HG03135 (cell line): ENCODE data around the gene KCNQ1.

Experiments used
- ATAC-seq: cut with Tn5 transposase; IDR thresholded peaks from one replicate; pipeline ENCODE4 v1.9.1; 2021; ENCODE audit warnings: mild to moderate bottlenecking, moderate library complexity; ENCODE audit not compliant: unreplicated experiment

Gene KCNQ1

DNA sequence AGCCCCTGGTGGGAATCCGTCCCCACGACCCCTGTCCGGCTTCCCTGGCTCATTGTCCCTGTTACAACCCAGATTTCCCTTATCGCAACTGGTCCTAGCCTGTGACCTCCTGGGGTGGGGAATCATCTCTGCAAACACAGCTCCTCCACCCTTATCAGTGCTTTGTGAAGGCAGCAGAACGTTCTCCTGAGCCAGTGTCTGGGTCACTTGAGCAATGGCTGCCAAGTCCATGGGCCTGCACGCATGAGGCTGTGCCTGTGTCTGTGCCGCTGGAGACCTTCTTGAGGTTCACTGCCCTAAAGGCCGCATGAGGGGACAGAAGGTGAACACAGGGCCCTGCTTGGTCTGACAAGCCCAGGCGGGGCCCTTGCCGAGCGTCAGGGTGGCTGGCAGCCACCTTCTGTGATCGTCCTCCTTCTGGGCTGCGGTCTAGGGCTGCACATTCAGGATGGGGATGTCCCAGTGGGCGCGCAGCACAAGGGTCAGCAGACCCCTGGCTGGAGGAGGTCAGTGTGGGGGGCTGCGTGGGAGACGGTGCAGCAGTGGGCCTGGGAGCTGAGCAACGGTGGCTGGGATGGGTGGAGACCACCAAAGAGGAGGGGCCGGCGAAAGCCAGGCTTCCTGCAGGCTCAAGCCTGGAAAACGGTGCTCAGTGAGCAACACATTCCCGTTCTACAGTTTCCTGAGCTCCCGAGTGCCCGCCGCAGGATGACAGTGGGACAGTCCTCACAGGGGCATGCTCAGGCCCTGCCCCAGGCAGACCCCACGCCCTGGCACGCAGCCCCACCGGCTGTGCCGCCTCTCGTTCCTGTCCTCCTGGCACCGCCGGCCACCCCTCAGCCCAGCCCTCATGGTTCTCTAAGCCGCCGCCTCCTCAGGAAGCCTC lies 366.6 kb downstream of the KCNQ1 start:
- no peak for ATAC-seq

DNA sequence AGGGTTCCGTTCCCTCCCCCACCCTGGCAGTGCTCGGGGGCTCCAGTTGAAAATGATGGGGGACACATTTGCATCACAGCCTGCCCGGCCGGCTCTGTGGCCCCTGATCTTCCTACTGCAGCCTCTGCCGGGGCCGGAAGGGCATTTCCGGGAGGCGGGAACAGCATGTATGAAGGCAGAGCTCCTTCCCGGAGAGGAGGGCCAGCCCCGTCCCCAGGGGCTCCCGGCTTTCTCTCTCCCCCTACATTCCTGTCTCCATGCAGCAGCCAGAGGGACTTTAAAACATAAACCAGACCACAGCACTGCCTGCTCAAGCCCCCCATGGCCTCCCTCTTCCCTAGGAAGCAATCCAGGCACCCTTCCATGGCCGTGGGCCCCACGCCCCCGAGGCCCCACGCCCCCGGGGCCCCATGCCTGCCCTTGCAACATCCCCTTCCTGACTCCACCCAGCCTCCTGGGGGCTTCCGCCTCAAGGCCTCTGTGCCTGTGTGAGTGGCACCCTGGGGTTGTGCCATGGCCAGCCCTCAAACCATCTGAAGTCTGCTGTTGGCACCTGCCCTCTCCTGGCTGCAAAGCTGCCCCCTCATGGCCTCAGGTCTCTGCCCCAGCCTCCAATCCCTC lies 367.7 kb downstream of the KCNQ1 start:
- no peak for ATAC-seq

DNA sequence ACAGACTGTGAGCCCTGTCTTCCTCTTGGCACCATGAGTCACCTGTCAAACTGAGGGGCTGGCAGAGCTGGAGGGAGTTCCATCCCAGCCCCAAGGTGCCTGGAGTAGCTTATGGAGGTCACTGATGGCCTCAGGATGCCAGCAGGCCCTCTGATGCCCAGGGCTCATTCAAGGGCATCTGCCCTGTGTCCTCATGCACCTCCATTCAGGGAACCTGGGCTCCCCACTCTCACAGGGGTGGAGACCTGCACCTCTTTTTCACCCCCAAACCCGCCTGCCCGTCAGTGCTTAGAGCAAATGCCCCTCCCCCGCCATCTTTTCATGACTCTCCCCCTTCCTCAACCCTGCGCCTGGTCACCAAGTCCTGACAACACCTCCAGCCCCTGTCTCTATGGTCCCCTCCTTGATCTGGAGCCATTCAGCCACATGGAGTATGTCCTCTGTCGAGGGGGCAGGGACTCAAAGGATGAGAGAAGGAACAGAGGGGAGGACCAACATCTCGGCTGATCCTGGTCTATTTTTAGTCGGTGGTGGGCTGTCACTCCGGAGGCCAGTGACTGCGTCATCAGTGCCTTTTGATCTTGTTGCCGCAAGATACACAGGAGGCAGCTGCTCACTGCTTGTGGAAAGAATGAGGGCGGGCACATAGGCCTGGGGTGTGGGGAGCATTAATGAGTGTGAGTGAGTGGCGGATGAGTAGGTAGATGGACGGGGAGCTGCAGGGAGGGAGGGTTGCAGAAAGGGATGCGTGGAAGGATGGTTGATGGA lies 368.5 kb downstream of the KCNQ1 start:
- no peak for ATAC-seq

DNA sequence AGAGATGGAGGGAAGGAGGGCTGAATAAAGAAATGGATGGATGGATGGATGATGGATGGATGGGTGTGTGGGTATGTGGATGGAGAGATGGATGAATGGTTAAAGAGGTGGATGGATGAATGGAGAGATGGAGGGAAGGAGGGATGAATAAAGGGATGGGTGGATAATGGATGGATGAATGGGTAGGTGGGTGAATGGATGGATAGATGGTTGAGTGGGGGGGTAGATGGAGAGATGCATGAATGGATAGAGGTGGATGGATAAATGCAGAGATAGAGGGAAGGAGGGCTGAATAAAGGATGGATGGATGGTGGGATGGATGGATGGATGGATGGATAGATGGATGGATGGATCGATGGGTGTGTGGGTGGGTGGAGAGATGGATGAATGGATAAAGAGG lies 369.2 kb downstream of the KCNQ1 start:
- no peak for ATAC-seq

DNA sequence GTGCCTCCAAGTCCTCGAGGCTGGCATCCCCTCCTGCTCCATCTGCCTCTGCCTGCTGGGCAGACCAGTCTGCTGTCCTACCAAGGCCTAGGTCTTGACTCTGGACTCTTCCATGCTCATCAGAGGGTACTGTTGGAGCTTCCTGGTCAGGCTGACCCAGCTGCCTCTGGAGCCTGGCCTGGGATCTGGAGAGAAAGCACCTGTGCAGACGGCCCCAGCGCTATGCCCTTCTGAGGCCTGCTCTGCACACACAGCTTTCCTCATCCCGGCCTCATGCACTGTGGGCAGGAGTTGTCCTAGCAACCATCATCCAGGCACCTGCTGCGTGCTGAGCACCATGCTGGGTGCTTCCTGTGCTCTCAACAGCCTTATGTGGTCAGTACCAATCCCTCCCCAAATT lies 369.9 kb downstream of the KCNQ1 start:
- no peak for ATAC-seq

DNA sequence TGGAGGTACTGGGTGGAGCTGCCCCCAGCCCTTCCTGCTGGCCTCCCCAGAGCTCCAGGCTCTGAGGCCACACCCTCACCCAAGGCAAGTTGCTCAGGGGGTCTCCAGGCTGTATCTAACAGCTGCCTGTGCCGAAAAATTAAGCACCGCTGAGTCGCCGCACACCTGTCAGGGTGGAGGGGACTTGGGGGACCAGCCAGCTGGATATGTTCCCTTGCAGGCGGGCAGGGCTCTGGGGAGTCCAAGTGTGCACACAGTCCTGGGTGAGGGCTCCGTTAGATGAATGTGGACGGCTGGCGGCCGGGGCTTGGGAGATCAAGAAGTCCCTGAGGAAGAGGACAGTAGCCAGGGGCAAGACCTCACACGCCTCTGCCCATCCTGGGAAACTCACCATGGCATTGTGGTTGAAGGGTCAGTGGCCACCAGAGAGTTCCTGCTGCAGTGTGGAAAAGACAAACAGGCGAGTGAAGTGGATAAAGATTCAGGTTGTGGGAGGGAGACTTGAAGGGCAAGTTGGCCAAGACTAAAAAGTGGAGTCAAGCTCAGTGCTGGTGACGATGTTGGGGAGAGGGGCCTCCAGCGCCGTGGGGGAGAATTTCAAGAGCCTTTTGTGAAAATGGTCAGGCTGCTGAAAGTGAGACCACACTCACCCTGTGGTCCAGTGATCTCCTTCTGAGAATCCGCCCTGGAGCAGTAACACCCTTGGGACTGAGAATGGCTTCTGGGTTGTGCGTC lies 371.1 kb downstream of the KCNQ1 start:
- ATAC-seq, result no peak

DNA sequence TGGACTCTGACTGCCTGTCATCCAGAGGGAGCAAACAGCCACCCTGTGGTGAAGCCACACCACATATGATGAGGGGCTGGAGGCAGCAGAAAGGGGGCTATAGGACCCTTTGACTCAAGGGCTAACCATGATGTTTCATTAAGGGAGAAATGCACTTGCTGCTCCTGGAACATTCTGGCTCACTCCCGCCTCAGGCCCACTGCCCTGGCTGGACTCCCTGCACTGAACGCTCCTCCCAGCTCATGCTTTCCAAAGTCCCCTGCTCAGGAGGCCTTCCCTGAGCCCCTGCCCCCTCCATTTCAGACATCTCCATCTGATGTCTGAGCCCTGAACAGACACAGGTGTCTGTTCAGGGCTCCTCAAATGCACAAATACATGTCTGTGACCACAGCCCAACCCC lies 371.7 kb downstream of the KCNQ1 start:
- no peak for ATAC-seq

DNA sequence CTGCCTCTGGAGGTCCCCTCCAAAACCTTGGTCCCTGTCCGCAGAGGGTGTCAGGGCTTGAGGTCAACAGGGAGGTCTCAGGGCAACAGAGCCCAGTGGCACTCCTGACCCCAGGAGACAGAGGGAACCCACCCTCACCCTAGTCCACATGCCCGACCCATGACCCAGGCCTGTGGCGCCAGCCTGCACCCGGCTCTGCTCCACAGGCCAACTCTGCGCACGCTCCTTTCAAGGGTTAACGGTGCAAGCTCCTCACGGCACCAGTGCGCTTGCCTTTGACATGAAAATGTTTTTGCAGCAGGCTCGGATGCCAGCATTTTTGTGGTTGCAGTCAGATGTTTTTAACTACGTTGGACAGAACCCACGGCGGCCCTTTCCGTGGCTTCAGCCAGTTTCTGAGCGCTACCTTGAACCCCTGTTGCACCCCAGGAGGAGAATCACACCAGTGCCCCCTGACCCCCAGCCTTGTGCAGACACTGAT lies 372.2 kb downstream of the KCNQ1 start:
- ATAC-seq, result no peak

DNA sequence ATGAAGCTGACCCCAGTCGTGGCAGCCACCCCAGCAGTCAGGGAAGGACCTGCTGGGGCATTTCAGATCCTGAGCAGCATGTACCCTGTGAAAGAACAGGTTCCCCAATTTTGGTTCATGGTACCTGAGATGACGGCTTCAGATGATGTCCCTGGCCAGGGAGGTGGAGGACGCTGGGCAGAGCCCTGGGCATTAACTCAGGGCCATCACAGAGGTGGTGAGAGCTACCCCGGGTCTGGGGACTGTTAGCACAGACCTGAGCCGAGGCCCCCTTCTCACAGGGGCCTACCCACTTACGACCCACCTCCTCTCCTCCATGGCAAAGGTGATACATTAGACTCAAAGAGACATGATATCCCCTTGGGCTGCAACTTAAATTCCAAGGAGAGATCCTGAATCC lies 372.6 kb downstream of the KCNQ1 start:
- no peak for ATAC-seq

DNA sequence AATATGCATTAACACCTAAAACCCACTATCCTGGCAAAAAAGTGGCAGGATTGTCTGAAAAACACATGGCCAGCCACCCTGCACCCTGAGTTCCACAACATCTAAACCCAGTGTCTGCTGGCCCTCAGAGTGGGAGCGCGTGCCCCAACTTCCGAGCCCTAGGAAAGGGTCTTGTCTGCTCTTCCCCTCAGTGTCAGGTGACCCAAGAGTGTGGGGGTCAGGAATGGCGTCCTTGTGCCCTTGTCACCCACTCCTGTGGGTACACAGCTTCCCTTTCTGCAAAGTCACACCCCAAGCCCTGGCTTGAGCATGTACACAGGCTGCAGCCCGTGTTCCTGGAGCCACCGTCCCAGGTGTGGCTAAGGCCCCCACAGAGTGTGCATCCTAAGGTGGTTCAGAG lies 373.2 kb downstream of the KCNQ1 start:
- ATAC-seq, result no peak

DNA sequence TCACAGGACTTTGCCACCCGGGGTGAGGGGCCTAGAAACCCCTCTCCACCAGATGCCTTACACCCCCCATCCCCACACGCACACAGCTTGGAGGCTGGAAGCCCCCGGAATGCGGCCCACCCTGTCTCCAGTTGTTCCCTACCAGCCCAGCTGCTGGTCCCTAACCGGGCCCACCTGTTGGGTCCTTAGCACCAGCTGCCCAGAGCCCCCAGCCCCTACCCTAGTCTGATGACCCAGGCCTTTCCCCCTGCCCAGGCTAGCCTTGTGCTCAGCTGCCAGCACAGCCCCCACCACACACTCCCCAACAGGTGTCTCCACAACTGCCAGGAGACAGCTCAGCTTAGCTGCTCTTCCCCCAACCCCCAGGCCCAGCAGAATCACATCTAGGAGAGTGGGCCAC lies 373.7 kb downstream of the KCNQ1 start:
- no peak for ATAC-seq

DNA sequence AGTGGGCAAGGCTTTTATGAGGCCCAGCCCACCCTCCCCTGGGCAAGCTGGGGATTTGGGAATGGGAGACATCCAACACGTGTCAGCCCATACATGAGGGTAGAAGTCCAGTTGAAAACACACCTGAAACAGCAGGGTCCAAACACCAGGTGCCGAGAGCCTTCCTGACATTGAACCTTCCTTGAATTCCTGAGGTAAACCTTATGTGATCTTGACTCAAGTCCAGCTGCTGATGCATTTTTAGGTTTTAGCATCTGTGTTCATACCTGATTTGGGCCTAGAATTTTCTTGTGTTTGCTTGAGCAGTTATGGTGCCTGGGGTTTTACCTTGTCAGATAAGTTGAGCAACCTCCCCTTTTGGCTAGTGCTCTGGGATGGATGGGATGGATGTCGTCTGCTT lies 374.5 kb downstream of the KCNQ1 start:
- no peak for ATAC-seq

DNA sequence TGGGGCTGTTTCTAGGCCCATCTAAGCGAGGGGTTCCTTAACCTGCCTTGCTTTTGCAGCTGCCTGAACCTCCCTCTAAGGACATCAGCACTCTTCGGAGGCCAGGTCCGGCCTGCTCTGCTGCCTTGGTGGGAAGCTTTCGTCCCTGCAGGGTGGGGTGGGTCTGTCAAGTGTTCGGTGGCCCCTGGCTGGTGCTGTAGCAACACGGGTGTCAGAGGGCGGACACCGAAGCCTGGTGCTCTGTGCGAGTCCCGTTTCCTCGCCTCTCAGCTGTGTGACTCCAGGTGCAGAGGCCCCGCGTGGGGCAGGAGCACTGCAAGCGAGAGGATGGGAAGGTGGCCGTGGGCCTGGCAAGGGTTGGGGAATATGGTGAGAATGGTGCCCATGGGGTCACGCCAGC lies 376.2 kb downstream of the KCNQ1 start:
- ATAC-seq, result no peak

DNA sequence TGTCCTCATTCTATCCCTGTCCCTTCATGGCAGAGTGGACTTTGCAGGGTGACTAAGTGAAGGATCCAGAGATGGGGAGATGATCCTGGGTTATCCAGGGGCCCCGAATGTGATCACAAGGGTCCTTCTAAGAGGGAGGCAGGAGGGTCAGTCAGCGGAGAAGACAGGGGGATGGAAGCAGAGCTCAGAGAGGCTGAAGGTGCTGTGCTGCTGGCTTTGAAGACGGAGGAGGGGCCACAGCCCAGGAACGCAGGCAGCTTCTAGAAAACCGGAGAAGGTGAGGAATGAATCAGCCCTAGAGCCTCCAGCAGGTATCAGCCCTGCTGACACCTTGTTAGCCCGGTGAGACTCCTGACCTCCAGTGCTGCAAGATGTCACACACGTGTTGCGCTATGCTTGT lies 377.1 kb downstream of the KCNQ1 start:
- no peak for ATAC-seq

DNA sequence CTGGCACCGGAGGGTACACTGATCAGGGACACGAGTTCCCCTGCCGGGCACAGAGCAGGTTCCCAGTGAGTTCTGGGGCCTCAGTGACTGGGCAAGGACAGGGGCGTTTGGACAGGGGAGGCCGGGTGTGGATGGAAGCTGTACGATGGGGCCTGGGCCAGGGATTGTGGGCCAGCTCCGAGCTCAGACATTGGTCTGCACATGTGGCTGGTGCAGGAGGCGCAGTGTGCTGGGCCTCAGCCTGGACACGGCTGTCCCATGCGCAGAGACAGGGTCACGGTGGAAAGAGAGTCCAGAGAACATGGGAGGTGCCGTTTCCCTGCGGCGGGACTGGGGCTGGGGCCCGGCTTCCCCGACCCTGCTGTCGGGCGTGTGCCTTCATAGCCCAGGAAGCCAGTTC lies 380.0 kb downstream of the KCNQ1 start:
- ATAC-seq, result no peak

DNA sequence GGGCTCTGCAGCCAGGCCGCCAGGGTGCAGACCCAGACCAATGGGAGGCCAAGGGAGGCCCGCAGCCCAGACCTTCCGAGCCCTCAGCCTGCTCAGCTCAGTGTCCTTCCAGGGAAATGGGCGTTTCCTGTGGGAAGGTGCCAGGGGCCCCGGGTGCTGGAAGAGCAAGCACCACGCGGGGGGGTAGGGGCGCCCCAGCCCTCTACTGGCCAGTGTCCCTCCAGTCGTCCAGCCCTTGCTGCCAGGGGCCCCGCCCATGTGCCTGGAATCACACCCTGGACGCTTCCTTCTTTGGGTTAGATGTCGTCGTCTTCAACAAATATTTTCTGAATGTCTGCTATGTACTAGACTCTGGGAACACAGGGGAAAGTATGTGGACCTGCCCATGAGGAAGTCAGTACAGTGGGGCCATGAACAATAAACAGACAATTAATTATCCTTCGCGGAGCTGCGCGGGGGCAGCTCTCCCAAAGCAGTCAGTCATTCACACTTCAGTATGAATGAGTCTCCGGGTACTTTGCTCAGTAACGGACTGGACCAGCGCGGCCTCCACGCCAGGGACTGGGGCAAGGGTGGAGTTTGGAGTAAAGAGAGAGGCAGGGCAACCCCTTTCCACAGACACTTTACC lies 380.6 kb downstream of the KCNQ1 start:
- ATAC-seq, result no peak

DNA sequence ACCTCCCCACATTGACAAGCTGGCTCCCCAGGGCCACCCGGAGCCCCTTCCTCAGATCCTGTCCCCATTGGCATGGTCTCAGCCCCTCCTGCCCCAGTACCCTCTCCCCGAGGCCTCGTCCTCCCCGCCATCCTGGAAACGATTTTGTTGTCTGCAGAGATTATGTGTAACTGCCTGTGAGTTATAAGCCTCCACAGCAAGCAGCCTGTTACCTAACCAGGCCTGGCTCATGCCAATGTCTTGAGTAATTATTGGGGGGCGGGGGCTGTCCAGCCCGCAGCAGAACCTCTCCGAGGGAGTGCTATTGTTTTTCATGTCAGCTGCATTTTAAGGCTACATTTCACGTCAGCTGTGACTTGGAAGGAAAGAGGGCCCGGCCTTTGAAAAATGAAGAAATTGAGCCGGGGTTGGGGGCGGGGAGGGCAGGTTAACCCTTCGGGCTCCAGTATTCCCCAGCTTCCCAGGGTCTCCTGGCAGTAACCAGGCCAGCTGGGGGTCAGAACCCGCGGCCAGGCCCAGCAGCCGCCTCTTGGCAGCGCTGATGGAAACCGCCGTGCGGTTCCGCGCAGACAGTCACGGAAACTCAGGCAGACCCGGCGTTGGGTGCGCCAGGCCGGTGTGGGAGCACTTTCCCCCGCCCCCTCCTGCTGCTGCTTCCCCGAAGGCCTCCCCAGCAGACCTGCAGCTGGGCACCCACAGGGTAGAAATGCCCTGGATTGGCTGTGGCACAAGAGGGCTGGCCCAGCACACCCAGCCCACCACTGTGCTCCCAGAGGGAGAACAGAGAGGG lies 381.3 kb downstream of the KCNQ1 start:
- ATAC-seq, result no peak

DNA sequence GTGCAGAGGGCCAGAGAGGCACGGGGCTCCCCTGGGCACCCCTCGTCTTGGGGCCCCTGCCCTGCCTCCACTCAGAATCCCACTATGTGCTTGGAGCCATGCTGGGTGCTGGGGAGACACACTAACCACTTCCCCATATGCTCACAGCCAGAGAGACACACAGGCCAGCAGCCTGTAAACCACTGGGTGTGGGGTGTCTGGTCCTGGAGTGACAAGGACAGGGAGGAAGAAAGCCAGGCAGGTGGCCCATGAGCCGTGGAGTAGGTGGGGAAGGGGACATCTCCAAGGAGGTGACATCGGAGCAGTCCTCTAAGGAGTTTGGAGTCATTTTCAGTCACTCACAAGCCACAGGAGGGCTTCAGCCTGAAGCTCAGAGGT lies 381.9 kb downstream of the KCNQ1 start:
- ATAC-seq, result no peak

DNA sequence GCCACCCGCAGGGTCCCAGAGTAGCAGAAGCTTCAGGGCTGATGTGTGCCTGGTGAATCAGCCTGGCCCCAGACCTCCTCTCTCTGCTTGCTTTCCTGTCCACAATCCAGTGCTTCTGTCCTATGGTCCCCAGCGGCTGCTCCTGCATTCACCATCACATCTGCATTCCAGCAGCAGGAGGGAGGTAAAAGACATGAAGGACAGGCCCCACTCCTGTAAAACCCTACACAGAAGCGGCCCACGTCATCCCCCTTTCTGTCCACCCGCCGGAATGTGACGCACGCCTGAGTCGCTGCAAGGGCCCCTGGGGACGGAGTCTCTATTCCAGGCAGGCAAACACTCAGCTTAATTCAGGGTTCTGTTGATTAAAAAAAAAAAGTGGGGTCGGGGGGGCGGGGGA lies 382.4 kb downstream of the KCNQ1 start:
- no peak for ATAC-seq

DNA sequence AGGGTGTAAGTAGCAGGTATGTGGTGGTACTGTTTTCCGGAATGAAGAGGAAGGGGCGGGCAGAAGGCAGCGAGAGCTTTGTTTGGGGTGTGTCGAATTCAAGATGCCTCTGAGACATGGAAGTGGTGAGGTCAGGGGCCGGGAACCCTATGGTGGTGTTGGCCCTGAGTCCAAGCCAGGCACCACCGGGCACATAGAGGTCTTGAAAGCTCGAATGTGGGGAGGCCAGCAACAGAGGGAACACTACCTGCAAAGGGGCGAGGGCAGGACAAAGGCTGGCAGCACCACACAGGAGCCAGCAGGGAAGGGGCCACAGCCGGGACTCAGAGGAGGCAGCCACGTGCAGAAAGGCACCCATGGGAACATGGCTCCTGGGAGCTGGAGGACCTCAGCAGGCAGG lies 383.0 kb downstream of the KCNQ1 start:
- no peak for ATAC-seq
